ENCODE results near the gene ACACA. TPM values are rescaled to one million over a fixed set of nuclear protein-coding genes. Genes with fewer than 3 reads are reported as not detected.

The ACACA gene
- total RNA-seq, 4 donors from 2014 or later = 30.0 to 69.7 (median 49.9) TPM

DNA sequence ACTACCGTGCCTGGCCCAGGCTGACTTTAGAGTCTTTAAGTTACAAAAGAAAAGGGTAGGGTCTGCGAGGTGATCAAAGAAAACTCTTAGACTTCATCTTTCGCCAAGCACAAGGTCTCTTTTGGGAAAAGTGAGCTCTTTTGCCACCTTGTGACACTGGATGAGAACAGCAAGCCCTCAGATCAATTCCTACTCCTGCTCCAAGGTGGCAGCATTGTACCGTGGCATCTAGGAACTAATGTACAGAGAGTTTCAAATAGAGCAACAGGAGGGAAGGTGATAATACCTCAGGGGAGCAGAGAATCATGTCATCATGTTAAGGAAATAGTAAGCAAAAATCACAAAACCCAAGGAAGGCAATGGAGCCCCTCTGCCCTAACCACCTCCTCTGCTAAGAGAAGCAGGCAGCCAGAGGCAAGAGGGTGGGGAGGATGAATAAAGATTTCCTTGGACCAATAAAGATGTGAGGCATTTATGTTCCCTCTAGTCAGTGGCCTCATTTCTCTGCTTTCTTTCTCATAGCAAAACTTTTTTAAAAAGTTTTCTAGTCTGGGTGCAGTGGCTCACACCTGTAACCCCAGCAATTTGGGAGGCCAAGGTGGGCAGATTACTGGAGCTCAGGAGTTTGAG is 33.0 kb downstream of the ACACA start:
- Histone ChIP-seq H3K9me3 (no peaks in the 10 kb centered on the region), H3K27ac (no peak overlapping the region), H3K4me1 (no peaks in the 10 kb centered on the region), H3K27me3 (no peaks in the 10 kb centered on the region), H3K4me3 (no peak overlapping the region), H3K36me3 (peaks cover 0 to under 1% (median 0%) of the 10 kb centered on the region in 3 donors)
- TF ChIP-seq, protein P1, sequence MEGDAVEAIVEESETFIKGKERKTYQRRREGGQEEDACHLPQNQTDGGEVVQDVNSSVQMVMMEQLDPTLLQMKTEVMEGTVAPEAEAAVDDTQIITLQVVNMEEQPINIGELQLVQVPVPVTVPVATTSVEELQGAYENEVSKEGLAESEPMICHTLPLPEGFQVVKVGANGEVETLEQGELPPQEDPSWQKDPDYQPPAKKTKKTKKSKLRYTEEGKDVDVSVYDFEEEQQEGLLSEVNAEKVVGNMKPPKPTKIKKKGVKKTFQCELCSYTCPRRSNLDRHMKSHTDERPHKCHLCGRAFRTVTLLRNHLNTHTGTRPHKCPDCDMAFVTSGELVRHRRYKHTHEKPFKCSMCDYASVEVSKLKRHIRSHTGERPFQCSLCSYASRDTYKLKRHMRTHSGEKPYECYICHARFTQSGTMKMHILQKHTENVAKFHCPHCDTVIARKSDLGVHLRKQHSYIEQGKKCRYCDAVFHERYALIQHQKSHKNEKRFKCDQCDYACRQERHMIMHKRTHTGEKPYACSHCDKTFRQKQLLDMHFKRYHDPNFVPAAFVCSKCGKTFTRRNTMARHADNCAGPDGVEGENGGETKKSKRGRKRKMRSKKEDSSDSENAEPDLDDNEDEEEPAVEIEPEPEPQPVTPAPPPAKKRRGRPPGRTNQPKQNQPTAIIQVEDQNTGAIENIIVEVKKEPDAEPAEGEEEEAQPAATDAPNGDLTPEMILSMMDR (IDR thresholded peaks at IDR 0.05) = peak; percentile 80 to 94 (median 89)
- TF ChIP-seq POLR2A (IDR thresholded peaks at IDR 0.05) = no peak
- WGBS, 2 donors = 6 to 13% methylated on average over 4 of the region's 4 CpGs
- peak; percentile 34 to 72 for DNase-seq (ENCODE audit: low spot score in 2 of 2)

- no peak for DNase-seq (ENCODE audit: low spot score in 2 of 2)
- H3K4me1 ChIP-seq = no peaks in the 10 kb centered on the region
- no peak overlapping the region for H3K4me3 ChIP-seq
- H3K36me3 ChIP-seq = peaks cover 0 to 17% (median 0%) of the 10 kb centered on the region in 3 donors
- H3K27me3 ChIP-seq = no peaks in the 10 kb centered on the region
- 81 to 90% methylated on average over 3 of the region's 3 CpGs for WGBS, 2 donors
- TF ChIP-seq POLR2A (IDR thresholded peaks at IDR 0.05) (no peak), EP300 (IDR thresholded peaks at IDR 0.05) (no peak)
- TF ChIP-seq, protein P1 (IDR thresholded peaks at IDR 0.05) = no peak
- no peaks in the 10 kb centered on the region for H3K9me3 ChIP-seq
- no peak overlapping the region for H3K27ac ChIP-seq
Measured at GRCh38 chr17:37368577-37368976, 38.1 kb downstream of the ACACA start.

DNA sequence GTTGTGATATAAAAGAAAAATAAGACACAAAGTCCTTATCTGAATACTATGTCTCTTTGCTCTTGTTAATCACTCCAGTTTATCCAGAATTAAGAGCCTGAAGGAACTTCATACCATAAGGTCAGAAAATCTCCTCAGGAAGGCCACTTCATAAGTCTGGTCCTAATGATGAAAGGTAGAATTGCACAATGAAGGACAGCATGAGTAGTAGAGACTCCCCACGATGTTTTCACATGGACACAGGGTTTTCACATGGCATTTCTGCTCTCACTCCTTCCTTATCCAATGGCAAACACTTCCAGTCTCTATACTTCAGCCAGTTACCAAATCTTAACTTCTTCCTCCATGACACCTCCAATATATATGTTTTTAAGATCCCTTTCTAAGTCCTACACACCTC is 41.0 kb downstream of the ACACA start:
- TF ChIP-seq EP300 (IDR thresholded peaks at IDR 0.05) (no peak), POLR2A (IDR thresholded peaks at IDR 0.05) (no peak)
- TF ChIP-seq, protein P1 (IDR thresholded peaks at IDR 0.05) = no peak
- H3K4me3 ChIP-seq = no peak overlapping the region
- H3K27me3 ChIP-seq = no peaks in the 10 kb centered on the region
- no peak for DNase-seq (ENCODE audit: low spot score in 2 of 2)
- no peaks in the 10 kb centered on the region for H3K9me3 ChIP-seq
- H3K36me3 ChIP-seq = peaks cover 0 to 17% (median 0%) of the 10 kb centered on the region in 3 donors
- H3K27ac ChIP-seq = no peak overlapping the region
- WGBS, 2 donors = 80 to 84% methylated on average over 1 of the region's 1 CpG
- peaks cover 0 to 4% (median 0%) of the 10 kb centered on the region in 4 donors for H3K4me1 ChIP-seq

GRCh38 chr17:37361543-37361942 is 45.1 kb downstream of the ACACA start:
- Histone ChIP-seq H3K27me3 (no peaks in the 10 kb centered on the region), H3K36me3 (peaks cover 0 to 2% (median 0%) of the 10 kb centered on the region in 3 donors), H3K4me1 (peaks cover 0 to 32% (median 12%) of the 10 kb centered on the region in 4 donors), H3K27ac (no peak overlapping the region), H3K4me3 (no peak overlapping the region), H3K9me3 (no peaks in the 10 kb centered on the region)
- DNase-seq (ENCODE audit: low spot score in 2 of 2) = no peak
- 91 to 93% methylated on average over 4 of the region's 4 CpGs for WGBS, 2 donors
- TF ChIP-seq POLR2A (IDR thresholded peaks at IDR 0.05) (no peak), EP300 (IDR thresholded peaks at IDR 0.05) (no peak)
- TF ChIP-seq, protein P1 (IDR thresholded peaks at IDR 0.05) = no peak

DNA sequence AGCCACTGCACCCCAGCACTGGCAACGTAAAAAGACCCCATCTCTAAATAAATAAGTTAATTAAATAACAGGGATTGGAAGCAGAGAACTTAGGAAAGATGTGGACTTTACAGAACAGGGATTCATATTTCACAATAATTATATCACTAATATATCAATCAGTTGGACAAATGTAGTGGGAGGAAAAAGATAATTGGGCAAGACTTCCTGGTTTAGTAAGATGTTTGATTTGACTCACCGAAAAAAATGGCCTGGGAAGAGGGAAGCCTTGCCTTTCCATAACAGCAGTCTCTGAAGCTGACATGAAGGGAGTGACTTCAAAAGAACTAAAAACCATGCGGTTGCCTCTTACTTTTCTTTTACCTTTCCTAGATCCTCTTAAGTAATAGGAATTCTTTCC is 46.0 kb downstream of the ACACA start:
- 84 to 85% methylated on average over 3 of the region's 3 CpGs for WGBS, 2 donors
- Histone ChIP-seq H3K27me3 (no peaks in the 10 kb centered on the region), H3K9me3 (no peaks in the 10 kb centered on the region), H3K4me1 (peaks cover 0 to 32% (median 12%) of the 10 kb centered on the region in 4 donors), H3K36me3 (no peaks in the 10 kb centered on the region), H3K4me3 (no peak overlapping the region), H3K27ac (no peak overlapping the region)
- no peak for DNase-seq (ENCODE audit: low spot score in 2 of 2)
- no peak for TF ChIP-seq EP300 (IDR thresholded peaks at IDR 0.05)
- TF ChIP-seq, protein P1 (IDR thresholded peaks at IDR 0.05) = no peak
- TF ChIP-seq POLR2A (IDR thresholded peaks at IDR 0.05) = no peak

Measured in tibial nerve (tissue), 4 donors.